ENCODE data around the gene RAB15. TPM values are rescaled to one million over a fixed set of nuclear protein-coding genes. Genes with fewer than 3 reads are reported as not detected.
"Not testable (repeated sequence)": the region's sequence is repeated elsewhere in the genome, so short reads cannot be mapped to it uniquely, and the experiment has no call there.

Gene RAB15
- total RNA-seq, 1 donor from 2014 or later = 6.8 TPM

DNA sequence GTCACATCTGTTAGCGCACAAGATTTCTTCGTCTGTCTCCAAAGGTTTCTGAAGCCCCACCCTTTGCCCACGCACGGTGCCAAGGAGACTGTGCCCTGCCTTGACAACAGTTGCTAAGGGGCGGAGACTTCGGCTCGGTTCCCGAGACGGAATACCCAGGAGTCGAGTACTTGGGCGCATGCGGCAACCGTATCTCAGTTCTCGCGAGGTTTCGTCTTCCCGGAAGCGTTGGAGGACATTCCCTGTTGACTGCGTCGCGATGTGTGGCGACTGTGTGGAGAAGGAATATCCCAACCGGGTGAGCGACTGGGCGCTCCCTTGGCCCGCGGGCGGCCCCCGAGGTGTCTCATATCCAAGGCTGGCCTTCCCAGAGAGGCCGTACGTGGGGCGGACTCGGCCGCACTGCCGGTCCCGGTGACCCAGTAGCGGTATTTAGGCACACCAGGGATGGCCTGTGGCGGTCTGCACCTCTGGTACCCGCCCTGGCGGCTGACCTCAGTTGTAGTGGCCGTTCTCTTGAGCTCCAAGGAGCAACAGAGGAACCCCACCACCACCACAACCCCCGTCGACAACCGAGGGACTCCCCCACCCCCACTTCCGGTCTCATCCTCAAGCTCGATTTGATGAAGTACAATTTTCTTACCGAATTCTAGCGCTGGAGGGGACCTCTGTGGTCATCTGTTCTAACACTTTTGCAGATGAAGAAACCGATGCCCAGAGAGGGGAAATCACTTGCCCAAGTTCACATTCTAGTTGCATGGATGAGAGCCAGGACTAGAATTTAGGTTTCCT lies 57.7 kb downstream of the RAB15 start, which contains the start of gene CHURC1:
Gene CHURC1 (plus strand): TSS at position 219 of the 792 bp plus-strand sequence. CDS start 41 bp downstream, at position 260.
- peak; percentile 99 for DNase-seq (ENCODE audit: low spot score)
- ATAC-seq = peak; percentile 98

DNA sequence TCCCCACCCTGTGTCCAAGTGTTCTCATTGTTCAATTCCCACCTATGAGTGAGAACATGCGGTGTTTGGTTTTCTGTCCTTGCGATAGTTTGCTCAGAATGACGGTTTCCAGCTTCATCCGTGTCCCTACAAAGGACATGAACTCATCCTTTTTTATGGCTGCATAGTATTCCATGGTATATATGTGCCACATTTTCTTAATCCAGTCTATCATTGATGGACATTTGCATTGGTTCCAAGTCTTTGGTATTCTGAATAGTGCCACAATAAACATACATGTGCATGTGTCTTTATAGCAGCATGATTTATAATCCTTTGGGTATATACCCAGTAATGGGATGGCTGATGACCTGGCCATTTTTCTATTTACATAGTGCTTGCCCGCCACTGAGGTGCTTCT lies 58.7 kb downstream of the RAB15 start:
- DNase-seq (ENCODE audit: low spot score); ATAC-seq: not testable (repeated sequence)

DNA sequence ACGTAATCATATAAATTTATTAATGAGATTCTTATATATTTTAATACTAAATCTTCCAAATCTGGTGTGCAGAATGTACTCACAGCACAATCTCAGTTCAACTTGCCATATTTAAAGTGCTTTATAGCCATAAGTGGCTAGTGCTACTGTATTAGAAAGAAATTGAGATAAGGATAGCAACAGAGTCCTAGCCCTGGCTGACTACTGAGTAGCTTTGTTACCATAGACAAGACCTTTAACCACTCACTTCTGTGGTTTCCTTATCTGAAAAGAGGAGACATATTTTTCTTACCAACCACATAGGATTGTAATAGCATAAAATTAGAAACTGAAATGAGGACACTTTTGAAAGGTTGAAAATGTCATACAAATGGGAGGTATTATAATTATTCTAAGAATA lies 59.9 kb downstream of the RAB15 start:
- DNase-seq (ENCODE audit: low spot score) = no peak
- no peak for ATAC-seq

DNA sequence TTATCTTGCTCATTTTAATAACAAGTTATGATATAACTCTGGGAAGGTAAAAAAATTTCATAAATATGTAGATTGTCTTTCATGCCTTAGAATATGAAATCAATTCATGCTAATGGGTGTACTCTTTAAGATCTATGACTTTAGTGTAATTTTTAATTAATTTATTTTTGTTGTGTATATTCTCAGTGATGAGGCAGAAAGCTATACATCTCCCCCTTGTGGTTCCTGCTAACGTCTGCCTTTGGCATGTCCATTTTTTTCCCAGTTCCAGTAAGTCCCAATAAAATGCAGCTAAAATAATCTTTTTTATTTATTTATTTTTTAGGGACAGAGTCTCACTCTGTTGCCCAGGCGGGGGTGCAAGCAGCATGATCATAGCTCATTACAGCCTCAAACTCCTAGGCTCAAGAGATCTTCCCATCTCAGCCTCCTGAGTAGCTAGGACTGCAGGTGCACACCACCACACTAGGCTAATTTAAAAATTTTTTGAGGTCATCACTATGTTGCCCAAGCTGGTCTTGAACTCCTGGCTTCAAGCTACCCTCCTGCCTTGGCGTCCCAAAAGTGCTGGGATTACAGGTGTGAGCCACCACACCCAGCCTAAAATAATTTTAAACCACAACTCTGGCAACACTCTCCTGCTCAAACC lies 61.2 kb downstream of the RAB15 start:
- no peak for DNase-seq (ENCODE audit: low spot score)

DNA sequence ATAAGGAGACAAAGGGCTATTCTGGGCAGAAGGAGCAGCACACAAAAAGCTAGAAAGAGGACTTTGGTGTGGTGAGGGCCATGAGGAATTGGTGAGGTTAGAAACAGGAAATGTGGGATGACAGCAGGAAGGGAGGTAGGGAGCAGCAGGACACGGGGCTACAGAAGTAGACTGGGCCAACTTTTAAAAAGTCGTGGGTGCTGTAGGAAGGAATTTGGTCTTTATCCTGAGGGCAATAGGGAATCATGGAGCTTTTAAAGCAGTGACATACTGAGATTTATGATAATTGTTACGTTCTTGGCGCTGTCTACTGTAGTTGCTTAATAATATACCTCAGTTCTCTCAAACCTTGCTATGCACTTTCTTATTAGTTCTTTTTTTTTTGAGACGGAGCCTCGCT lies 66.1 kb downstream of the RAB15 start:
- DNase-seq (ENCODE audit: low spot score) (no peak), ATAC-seq (no peak)

More for the DNA sequence above, 61.2 kb downstream of the RAB15 start:
- no peak for ATAC-seq

DNA sequence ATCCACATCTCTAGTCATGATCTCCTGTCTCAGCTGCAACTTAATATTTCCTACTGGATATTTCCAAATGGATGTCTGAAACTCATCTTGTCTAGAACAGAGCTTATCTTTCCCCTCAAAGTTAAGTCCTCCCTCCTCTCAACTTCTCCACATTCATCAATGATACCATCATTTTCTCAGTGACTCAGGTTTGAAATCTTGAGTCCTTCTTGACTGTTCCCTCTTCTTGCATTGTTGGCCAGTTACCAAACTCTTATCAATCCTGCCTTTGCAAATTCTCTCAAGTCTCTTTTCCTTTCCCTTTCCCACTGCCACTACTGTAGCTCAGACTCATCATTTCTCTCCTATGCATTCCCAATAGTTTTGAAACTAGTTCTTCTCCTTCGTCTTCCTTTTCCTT lies 72.2 kb downstream of the RAB15 start:
- ATAC-seq = no peak
- no peak for DNase-seq (ENCODE audit: low spot score)

Other genes with a start within 250 kb of the RAB15 start
- gene SPTB, start 92.4 kb downstream of the RAB15 start, total RNA-seq = 0.35 TPM
- gene CHURC1, start 57.9 kb downstream of the RAB15 start, total RNA-seq = 25.2 TPM
- gene GPX2, start 29.6 kb downstream of the RAB15 start, total RNA-seq = 292 TPM
- 9.9 TPM for gene FNTB, start 14.6 kb upstream of the RAB15 start, total RNA-seq
- 32.3 TPM for gene MAX, start 130.2 kb upstream of the RAB15 start, total RNA-seq

Data from left lobe of liver (tissue), 2 donors.